ENCODE results near the gene SMIM26. TPM values are rescaled to one million over a fixed set of nuclear protein-coding genes. Genes with fewer than 3 reads are reported as not detected.

The SMIM26 gene
- total RNA-seq, 1 donor from 2014 or later = 150 TPM

DNA sequence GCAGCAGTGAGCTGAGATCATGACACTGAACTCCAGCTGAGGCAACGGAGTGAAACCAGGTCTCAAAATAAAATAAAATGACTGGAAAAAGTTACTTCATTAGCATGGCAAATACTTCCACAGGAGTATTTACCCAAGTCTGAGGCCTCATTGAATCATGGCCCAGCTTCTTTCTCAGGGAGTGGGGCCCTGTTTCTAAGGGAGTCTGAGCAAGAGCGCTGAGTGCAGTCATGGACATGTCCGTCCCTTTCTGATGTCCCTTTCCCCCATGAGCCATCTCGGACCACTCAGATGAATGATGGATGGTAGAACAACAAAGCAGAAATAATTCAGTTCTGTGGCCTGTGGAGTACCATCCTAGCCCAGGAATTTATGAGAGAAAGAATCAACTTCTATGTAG lies 12.8 kb downstream of the SMIM26 start:
- H3K4me1 Mint-ChIP-seq = no peaks in the 10 kb centered on the region
- H3K9ac ChIP-seq = no peak overlapping the region
- no peak overlapping the region for H3K27ac ChIP-seq
- H3K36me3 ChIP-seq = no peaks in the 10 kb centered on the region
- H3K27ac Mint-ChIP-seq = no peak overlapping the region
- no peaks in the 10 kb centered on the region for H3F3A ChIP-seq (ENCODE audit: low read depth)
- H3K4me3 Mint-ChIP-seq = no peak overlapping the region
- no peaks in the 10 kb centered on the region for H3K36me3 Mint-ChIP-seq
- no peak overlapping the region for H3K4me2 ChIP-seq
- no peak for DNase-seq (ENCODE audit: low spot score)
- H3K9me3 ChIP-seq (ENCODE audit: low read depth) = no peaks in the 10 kb centered on the region
- no peaks in the 10 kb centered on the region for H3K9me3 Mint-ChIP-seq
- H3K27me3 Mint-ChIP-seq (ENCODE audit: insufficient read depth, low read depth) = no peaks in the 10 kb centered on the region
- no peak overlapping the region for H2AFZ ChIP-seq (replicated peaks)
- no peaks in the 10 kb centered on the region for H3K27me3 ChIP-seq
- no peak overlapping the region for H3K4me3 ChIP-seq
- H4K20me1 ChIP-seq (ENCODE audit: low read depth) = no peaks in the 10 kb centered on the region
- H3K4me1 ChIP-seq = no peaks in the 10 kb centered on the region
- TF ChIP-seq EZH2phosphoT487 (IDR thresholded peaks at IDR 0.05) (no peak), CTCF (IDR thresholded peaks at IDR 0.05) (no peak), EZH2 (IDR thresholded peaks at IDR 0.05) (no peak)
- no peaks in the 10 kb centered on the region for H3K79me2 ChIP-seq (ENCODE audit: low read depth)

- no peak overlapping the region for H3K4me2 ChIP-seq
- H3K9ac ChIP-seq = no peak overlapping the region
- no peak overlapping the region for H3K27ac Mint-ChIP-seq
- H3F3A ChIP-seq (ENCODE audit: low read depth) = peaks cover 16% of the 10 kb centered on the region
- H3K36me3 Mint-ChIP-seq = no peaks in the 10 kb centered on the region
- no peaks in the 10 kb centered on the region for H4K20me1 ChIP-seq (ENCODE audit: low read depth)
- H3K27me3 Mint-ChIP-seq (ENCODE audit: insufficient read depth, low read depth) = no peaks in the 10 kb centered on the region
- no peak overlapping the region for H3K4me3 Mint-ChIP-seq
- no peaks in the 10 kb centered on the region for H3K36me3 ChIP-seq
- H3K4me1 Mint-ChIP-seq = peaks cover 15% of the 10 kb centered on the region
- no peak overlapping the region for H3K27ac ChIP-seq
- peaks cover 19% of the 10 kb centered on the region for H3K79me2 ChIP-seq (ENCODE audit: low read depth)
- H3K9me3 ChIP-seq (ENCODE audit: low read depth) = no peaks in the 10 kb centered on the region
- H3K27me3 ChIP-seq = no peaks in the 10 kb centered on the region
- H3K4me3 ChIP-seq = no peak overlapping the region
- no peak overlapping the region for H2AFZ ChIP-seq (replicated peaks)
- DNase-seq (ENCODE audit: low spot score) = no peak
- peaks cover 13% of the 10 kb centered on the region for H3K4me1 ChIP-seq
- no peaks in the 10 kb centered on the region for H3K9me3 Mint-ChIP-seq
- TF ChIP-seq EZH2phosphoT487 (IDR thresholded peaks at IDR 0.05) (no peak), CTCF (IDR thresholded peaks at IDR 0.05) (no peak), EZH2 (IDR thresholded peaks at IDR 0.05) (no peak)
Observed at GRCh38 chr20:18585134-18585533, 17.9 kb downstream of the SMIM26 start.

DNA sequence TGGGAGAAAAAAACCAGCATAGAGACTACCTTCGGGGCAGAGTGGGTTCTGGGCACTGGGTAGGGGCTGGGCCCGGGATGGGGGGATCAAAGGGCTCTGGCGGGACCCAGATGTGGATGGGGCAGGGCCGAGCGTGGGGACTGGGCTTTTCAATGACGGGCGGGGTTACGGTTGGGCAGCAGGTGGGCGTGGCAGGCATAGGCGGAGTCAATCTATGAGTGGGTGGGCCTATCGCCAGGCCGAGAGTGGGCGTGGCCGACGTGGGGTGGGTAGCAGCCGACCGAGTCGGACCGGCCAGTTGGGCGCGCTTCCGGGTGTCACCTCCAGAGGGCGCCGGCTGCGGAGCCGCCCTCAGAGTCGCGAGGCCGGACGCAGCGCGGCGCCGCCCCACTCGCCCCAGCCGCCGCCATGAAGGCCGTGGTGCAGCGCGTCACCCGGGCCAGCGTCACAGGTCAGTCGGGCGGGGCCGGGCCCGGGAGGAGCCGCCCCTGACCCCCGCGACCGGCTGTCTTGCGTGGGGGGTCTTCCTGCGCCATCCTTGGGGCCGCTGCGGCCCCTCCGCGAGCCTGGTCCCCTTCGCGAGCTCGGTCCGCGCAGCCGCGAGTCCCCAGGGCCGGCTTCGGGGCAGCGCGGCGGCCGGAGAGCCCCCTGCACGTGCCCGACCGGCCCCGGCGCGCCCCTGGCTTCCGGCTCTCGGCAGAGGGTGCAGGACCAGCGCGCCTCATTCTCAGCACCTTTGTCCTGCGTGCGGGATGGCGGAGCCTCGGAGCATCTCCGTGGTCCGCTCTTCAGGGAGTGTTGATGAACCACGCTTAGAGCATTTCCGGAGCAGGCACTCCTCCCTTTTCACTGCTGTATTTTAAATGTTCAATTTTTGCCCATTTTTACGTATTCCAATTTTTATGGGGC lies 20.7 kb downstream of the SMIM26 start, which contains the start of gene DTD1:
Gene DTD1 (plus strand): TSS at position 390 of the 909 bp plus-strand sequence. CDS start 19 bp downstream, at position 409.
- no peaks in the 10 kb centered on the region for H3K27me3 Mint-ChIP-seq (ENCODE audit: insufficient read depth, low read depth)
- DNase-seq (ENCODE audit: low spot score) = peak; percentile 92
- peaks cover 16% of the 10 kb centered on the region for H3F3A ChIP-seq (ENCODE audit: low read depth)
- no peak within 1 kb of the TSS for H3K27ac ChIP-seq
- H3K79me2 ChIP-seq (ENCODE audit: low read depth) = peaks cover 41% of the 10 kb centered on the region
- no peaks in the 10 kb centered on the region for H3K9me3 Mint-ChIP-seq
- peak within 1 kb of the TSS; percentile 81 for H3K27ac Mint-ChIP-seq
- H3K9me3 ChIP-seq (ENCODE audit: low read depth) = no peaks in the 10 kb centered on the region
- TF ChIP-seq CTCF (IDR thresholded peaks at IDR 0.05) (peak; percentile 78), EZH2phosphoT487 (IDR thresholded peaks at IDR 0.05) (no peak), EZH2 (IDR thresholded peaks at IDR 0.05) (no peak)
- H3K36me3 Mint-ChIP-seq = no peaks in the 10 kb centered on the region
- peaks cover 13% of the 10 kb centered on the region for H3K4me1 ChIP-seq
- H3K4me2 ChIP-seq = peak within 1 kb of the TSS; percentile 81
- no peaks in the 10 kb centered on the region for H3K27me3 ChIP-seq
- H3K4me3 Mint-ChIP-seq = peak within 1 kb of the TSS; percentile 93
- peak within 1 kb of the TSS; percentile 74 for H3K4me3 ChIP-seq
- H4K20me1 ChIP-seq (ENCODE audit: low read depth) = no peaks in the 10 kb centered on the region
- no peaks in the 10 kb centered on the region for H3K36me3 ChIP-seq
- H3K4me1 Mint-ChIP-seq = peaks cover 21% of the 10 kb centered on the region
- peak within 1 kb of the TSS; percentile 44 for H3K9ac ChIP-seq
- H2AFZ ChIP-seq (replicated peaks) = peak within 1 kb of the TSS; percentile 89
